OCI-LY7 (cell line): Measurements from ENCODE around the gene DISP2. TPM values are rescaled to one million over a fixed set of nuclear protein-coding genes. Genes with fewer than 3 reads are reported as not detected.
A peak's percentile ranks its signal among the peaks of the same experiment; 100 is the strongest.

Source experiments
- BruUV-seq: library from RNA; stranded (reverse); fragments of 400-500 nt; replicated peaks from 2 replicates; lab custom pipeline; 2021; lab: Mats Ljungman, UMichigan
- CTCF ChIA-PET: fragments of 300-600 bp; sonication (Branson Sonifier 250); formaldehyde crosslinking; loops from one replicate; lab custom pipeline; 2022; ENCODE audit warnings: antibody characterized with exemption; ENCODE audit not compliant: unreplicated experiment; lab: Charles Lee
- POLR2A ChIA-PET: fragments of 300-600 bp; sonication (Branson Sonifier 250); formaldehyde crosslinking; loops from one replicate; lab custom pipeline; 2022; ENCODE audit warnings: antibody characterized with exemption; lab: Charles Lee
- DNase-seq: peaks from one replicate; pipeline ENCODE4 v3.0.0-alpha.2; 2015; ENCODE audit warnings: low spot score
- H2AFZ ChIP-seq: fragments of 200-600 bp; sonication (generic), shearing (Covaris generic); 2 replicates; pipeline ENCODE4 v1.6.1; 2014; ENCODE audit warnings: mild to moderate bottlenecking, antibody characterized with exemption, low read length, moderate library complexity
- H3K27ac ChIP-seq: fragments of 200-600 bp; sonication (generic); 2 replicates; pipeline ENCODE4 v1.5.1; 2014; ENCODE audit warnings: mixed run types, low read depth, mild to moderate bottlenecking, moderate library complexity, low read length, inconsistent platforms; ENCODE audit not compliant: poor library complexity, severe bottlenecking
- H3K36me3 ChIP-seq: fragments of 200-600 bp; sonication (generic); 2 replicates; pipeline ENCODE4 v1.6.1; 2014; ENCODE audit warnings: mild to moderate bottlenecking, antibody characterized with exemption, low read length, moderate library complexity, mixed read lengths; ENCODE audit not compliant: insufficient read depth
- H3K4me1 ChIP-seq: fragments of 200-600 bp; sonication (generic); 2 replicates; pipeline ENCODE4 v1.5.1; 2014; ENCODE audit warnings: mild to moderate bottlenecking, low read length; ENCODE audit not compliant: insufficient read depth, poor library complexity, severe bottlenecking
- H3K4me2 ChIP-seq: fragments of 200-600 bp; sonication (generic); 2 replicates; pipeline ENCODE4 v1.6.1; 2014; ENCODE audit warnings: mild to moderate bottlenecking, low read length
- H3K4me3 ChIP-seq: fragments of 200-600 bp; sonication (generic); 2 replicates; pipeline ENCODE4 v1.5.1; 2014; ENCODE audit warnings: mild to moderate bottlenecking, low read depth, low read length; ENCODE audit not compliant: poor library complexity, severe bottlenecking
- H3K79me2 ChIP-seq: fragments of 200-600 bp; sonication (generic); 2 replicates; pipeline ENCODE4 v1.6.1; 2016; ENCODE audit warnings: low read depth, mild to moderate bottlenecking, low read length, moderate library complexity, mixed read lengths; ENCODE audit not compliant: insufficient read depth
- H3K9me2 ChIP-seq: fragments of 200-600 bp; sonication (generic); 2 replicates; pipeline ENCODE4 v1.6.1; 2016; ENCODE audit warnings: mild to moderate bottlenecking, low read length, mixed read lengths; ENCODE audit not compliant: insufficient read depth
- H3K9me3 ChIP-seq: fragments of 200-600 bp; sonication (generic); 2 replicates; pipeline ENCODE4 v1.6.1; 2014; ENCODE audit warnings: mild to moderate bottlenecking, mixed run types, low read length, mixed read lengths
- H4K20me1 ChIP-seq: fragments of 200-600 bp; sonication (generic); 2 replicates; pipeline ENCODE4 v1.6.1; 2014; ENCODE audit warnings: mild to moderate bottlenecking, antibody characterized with exemption, low read length, moderate library complexity, mixed read lengths; ENCODE audit not compliant: insufficient read depth
- CTCF ChIP-seq: fragments of 200-600 bp; sonication (generic); conservative IDR thresholded peaks from 2 replicates; pipeline ENCODE4 v1.5.1; 2014; ENCODE audit warnings: mild to moderate bottlenecking, antibody characterized with exemption, low read length, moderate library complexity, mixed read lengths
- EZH2phosphoT487 ChIP-seq: fragments of 200-600 bp; sonication (generic); IDR thresholded peaks from 2 replicates; pipeline ENCODE4 v1.6.1; 2018; ENCODE audit warnings: low read depth, borderline replicate concordance, mild to moderate bottlenecking, mixed run types, antibody characterized with exemption, low read length, moderate library complexity, mixed read lengths
- intact Hi-C: fragments of 100-400 bp; cut with micrococcal nuclease; formaldehyde crosslinking; loops from one replicate; pipeline ENCODE4 v1.10.0; 2022; ENCODE audit not compliant: unreplicated experiment
- total RNA-seq, 2 experiments: library from RNA; depleted of rRNA in 1 of 2; stranded (reverse); fragments of >200 nt in 1 of 2; shearing (Covaris generic) in 1 of 2; gene quantifications; 2 replicates each; pipeline ENCODE4 v1.2.3, GENCODE V29; 2014 to 2022

DISP2 gene
- total RNA-seq, 2 experiments from 2014 or later = 0.03 to 0.25 TPM

GRCh38 chr15:40365016-40365415 is 7.0 kb downstream of the DISP2 start:
- Histone ChIP-seq H4K20me1 (no peaks in the 10 kb centered on the region), H2AFZ (no peak overlapping the region), H3K79me2 (no peaks in the 10 kb centered on the region), H3K9me2 (no peaks in the 10 kb centered on the region), H3K36me3 (no peaks in the 10 kb centered on the region), H3K4me1 (peaks cover 9% of the 10 kb centered on the region), H3K4me2 (no peak overlapping the region), H3K9me3 (no peaks in the 10 kb centered on the region), H3K27ac (no peak overlapping the region), H3K4me3 (no peak overlapping the region)
- no TSS peak for BruUV-seq
- CTCF ChIA-PET = no interaction called here
- intact Hi-C loops = no loop called here
- TF ChIP-seq CTCF (no peak), EZH2phosphoT487 (no peak)
- no peak for DNase-seq
- POLR2A ChIA-PET = no interaction called here

GRCh38 chr15:40365624-40366456 is 7.8 kb downstream of the DISP2 start:
- H3K9me3 ChIP-seq = no peaks in the 10 kb centered on the region
- intact Hi-C loops = no loop called here
- BruUV-seq = no TSS peak

DNA sequence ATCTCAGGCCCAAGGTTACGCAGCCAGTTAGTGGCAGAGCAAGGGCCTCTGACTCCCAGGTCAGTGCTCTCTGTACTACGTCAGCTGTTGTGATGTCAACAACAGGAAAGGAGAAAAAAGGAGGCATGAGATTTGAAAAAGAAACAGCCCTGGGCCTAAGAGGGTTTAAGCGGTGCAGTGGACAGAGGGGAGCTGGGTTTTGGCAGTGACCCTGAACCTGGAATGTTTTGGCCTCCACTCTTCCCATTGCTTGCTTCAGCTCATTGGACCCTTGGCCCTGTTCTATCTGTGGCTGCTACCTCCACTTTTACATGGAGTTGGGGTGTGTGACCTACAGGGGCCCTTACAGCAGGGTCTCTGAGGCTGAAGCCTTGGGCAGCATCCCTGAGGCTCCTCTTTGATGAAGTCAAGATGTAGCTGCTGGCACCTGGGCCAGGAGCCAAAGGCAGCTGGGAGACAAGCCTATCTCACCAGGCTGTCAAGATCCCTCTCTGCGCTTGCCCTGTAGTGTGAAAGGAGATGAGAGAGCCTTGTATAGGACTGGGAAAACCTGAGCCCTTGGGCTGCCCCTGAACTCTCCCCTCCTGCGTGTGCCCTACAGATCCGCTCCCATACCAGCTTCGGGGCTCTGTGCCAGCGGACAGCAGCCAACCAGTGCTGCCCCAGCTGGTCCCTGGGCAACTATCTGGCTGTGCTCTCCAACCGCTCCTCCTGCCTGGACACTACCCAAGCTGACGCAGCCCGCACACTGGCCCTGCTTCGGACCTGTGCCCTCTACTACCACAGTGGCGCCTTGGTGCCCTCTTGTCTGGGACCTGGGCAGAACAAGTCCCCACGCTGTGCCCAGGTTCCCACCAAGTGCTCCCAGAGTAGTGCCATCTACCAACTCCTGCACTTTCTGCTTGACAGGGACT is 8.7 kb downstream of the DISP2 start:
- Histone ChIP-seq H3K4me1 (peaks cover 9% of the 10 kb centered on the region), H2AFZ (no peak overlapping the region), H3K79me2 (no peaks in the 10 kb centered on the region), H3K9me3 (no peaks in the 10 kb centered on the region), H3K9me2 (no peaks in the 10 kb centered on the region), H3K4me2 (peak overlapping the region; percentile 72; the same call in 1 of the 2 replicates), H3K4me3 (no peak overlapping the region), H3K27ac (no peak overlapping the region), H4K20me1 (no peaks in the 10 kb centered on the region), H3K36me3 (no peaks in the 10 kb centered on the region)
- TF ChIP-seq CTCF (no peak), EZH2phosphoT487 (no peak)
- CTCF ChIA-PET = no interaction called here
- POLR2A ChIA-PET = no interaction called here
- DNase-seq = no peak
- BruUV-seq = no TSS peak
- intact Hi-C loops = no loop called here

More at GRCh38 chr15:40365624-40366456, 7.8 kb downstream of the DISP2 start:
- Histone ChIP-seq H3K4me1 (peaks cover 9% of the 10 kb centered on the region), H3K4me2 (no peak overlapping the region), H3K27ac (no peak overlapping the region), H3K9me2 (no peaks in the 10 kb centered on the region), H3K79me2 (no peaks in the 10 kb centered on the region), H3K4me3 (no peak overlapping the region), H4K20me1 (no peaks in the 10 kb centered on the region), H3K36me3 (no peaks in the 10 kb centered on the region), H2AFZ (no peak overlapping the region)
- CTCF ChIA-PET = no interaction called here
- no peak for TF ChIP-seq EZH2phosphoT487
- no peak for DNase-seq
- POLR2A ChIA-PET = no interaction called here
